ENCODE measurements around the gene KRT3.

The KRT3 gene

DNA sequence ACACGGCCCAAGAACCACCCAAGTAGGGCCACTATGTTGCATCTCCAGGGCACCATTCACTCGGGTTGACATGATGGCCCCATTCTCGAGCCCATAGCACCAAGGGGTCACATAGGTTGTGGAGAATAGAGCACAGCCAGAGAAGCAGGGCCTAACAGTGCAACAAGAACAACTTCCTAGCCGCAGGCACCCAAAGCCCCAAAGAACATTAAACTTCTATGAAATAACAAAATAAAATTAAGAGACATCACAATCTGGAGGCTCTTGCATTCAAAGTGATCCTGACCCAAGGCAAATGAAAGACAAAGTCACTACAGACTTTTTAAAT is 16.1 kb upstream of the KRT3 start:
- TF ChIP-seq REST (IDR thresholded peaks at IDR 0.05; ENCODE audit: insufficient read depth in 1 of 2, low read depth in 2 of 2, low read length in 2 of 2) (no peak), TAF1 (IDR thresholded peaks at IDR 0.05; ENCODE audit: borderline replicate concordance, insufficient read depth, low read length) (no peak), SIN3A (IDR thresholded peaks at IDR 0.05; ENCODE audit: borderline replicate concordance, insufficient read depth, low read length) (no peak), POLR2AphosphoS5 (IDR thresholded peaks at IDR 0.05; ENCODE audit: low read depth, low read length) (no peak), FOXP2 (optimal IDR thresholded peaks at IDR 0.05; ENCODE audit: borderline replicate concordance, extremely low read depth, extremely low read length, insufficient read depth) (no peak)

DNA sequence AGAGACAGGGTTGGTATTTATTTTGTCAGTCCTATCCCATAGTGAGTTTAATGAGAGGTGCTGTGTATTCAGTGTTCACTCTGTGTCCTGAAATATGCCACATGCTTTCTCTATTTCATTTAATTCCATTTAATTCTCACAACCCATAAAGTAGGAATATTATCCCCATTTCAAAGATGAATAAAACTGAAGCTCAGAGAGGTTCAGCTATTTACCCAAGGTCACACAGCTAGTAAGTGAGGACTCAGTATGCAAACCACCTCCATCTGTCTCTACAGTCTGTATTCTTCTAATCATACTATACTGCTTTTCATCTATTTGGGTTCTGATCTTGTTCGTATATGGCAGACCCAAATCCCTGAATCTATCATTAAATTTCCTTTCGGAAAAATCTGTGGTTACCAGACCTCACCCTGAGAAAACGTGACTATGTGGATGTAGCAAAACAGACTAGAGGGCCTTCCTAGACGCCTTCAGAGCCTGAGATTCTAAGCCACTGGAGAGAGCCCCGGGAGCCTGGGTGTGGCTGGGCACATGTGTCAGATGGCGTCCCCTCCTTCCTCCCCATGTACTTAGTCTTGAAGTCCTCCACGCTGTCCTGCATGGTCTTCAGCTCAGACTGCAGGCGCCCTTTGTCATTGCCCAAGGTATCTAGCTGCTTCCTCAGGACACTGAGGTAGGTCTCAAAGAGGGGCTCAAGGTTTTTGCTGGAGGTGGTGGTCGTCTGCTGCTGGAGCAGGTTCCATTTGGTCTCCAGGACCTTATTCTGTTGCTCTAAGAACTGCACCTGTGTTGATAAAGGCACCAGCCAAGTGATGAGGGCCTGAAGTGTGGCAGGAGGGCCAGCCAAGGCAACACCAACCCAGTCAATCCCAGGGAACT is 15.5 kb upstream of the KRT3 start:
- no peak for TF ChIP-seq FOXP2 (optimal IDR thresholded peaks at IDR 0.05; ENCODE audit: borderline replicate concordance, extremely low read depth, extremely low read length, insufficient read depth)
- no peak for TF ChIP-seq TAF1 (IDR thresholded peaks at IDR 0.05; ENCODE audit: borderline replicate concordance, insufficient read depth, low read length)
- TF ChIP-seq REST (IDR thresholded peaks at IDR 0.05; ENCODE audit: insufficient read depth in 1 of 2, low read depth in 2 of 2, low read length in 2 of 2), result no peak
- no peak for TF ChIP-seq SIN3A (IDR thresholded peaks at IDR 0.05; ENCODE audit: borderline replicate concordance, insufficient read depth, low read length)
- no peak for TF ChIP-seq POLR2AphosphoS5 (IDR thresholded peaks at IDR 0.05; ENCODE audit: low read depth, low read length)

GRCh38 chr12:52810554-52810953 is 14.6 kb upstream of the KRT3 start:
- TF ChIP-seq FOXP2 (optimal IDR thresholded peaks at IDR 0.05; ENCODE audit: borderline replicate concordance, extremely low read depth, extremely low read length, insufficient read depth) (no peak), POLR2AphosphoS5 (IDR thresholded peaks at IDR 0.05; ENCODE audit: low read depth, low read length) (no peak), SIN3A (IDR thresholded peaks at IDR 0.05; ENCODE audit: borderline replicate concordance, insufficient read depth, low read length) (no peak), TAF1 (IDR thresholded peaks at IDR 0.05; ENCODE audit: borderline replicate concordance, insufficient read depth, low read length) (no peak), REST (IDR thresholded peaks at IDR 0.05; ENCODE audit: insufficient read depth in 1 of 2, low read depth in 2 of 2, low read length in 2 of 2) (no peak)

DNA sequence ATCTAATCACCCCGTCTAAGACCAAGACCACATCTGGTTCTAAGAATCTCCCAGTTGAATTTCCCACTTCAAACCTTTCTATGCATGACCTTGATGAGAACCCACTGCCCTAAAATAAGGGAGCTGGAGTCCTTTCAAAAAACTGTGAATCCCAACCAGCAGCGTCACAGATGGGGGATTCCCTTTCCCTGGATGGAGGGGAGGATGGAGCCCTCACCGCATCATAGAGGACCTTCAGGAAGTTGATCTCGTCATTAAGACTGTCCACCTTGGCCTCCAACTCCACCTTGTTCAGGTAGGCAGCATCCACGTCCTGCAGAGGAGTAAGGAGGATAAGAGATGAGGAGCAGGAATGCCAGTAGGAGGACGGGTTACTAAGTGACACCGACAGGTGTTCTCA is 13.2 kb upstream of the KRT3 start:
- TF ChIP-seq TAF1 (IDR thresholded peaks at IDR 0.05; ENCODE audit: borderline replicate concordance, insufficient read depth, low read length) (no peak), REST (IDR thresholded peaks at IDR 0.05; ENCODE audit: insufficient read depth in 1 of 2, low read depth in 2 of 2, low read length in 2 of 2) (no peak), FOXP2 (optimal IDR thresholded peaks at IDR 0.05; ENCODE audit: borderline replicate concordance, extremely low read depth, extremely low read length, insufficient read depth) (no peak), POLR2AphosphoS5 (IDR thresholded peaks at IDR 0.05; ENCODE audit: low read depth, low read length) (no peak), SIN3A (IDR thresholded peaks at IDR 0.05; ENCODE audit: borderline replicate concordance, insufficient read depth, low read length) (no peak)
